Measurements from ENCODE around the gene A3GALT2. TPM values are rescaled to one million over a fixed set of nuclear protein-coding genes. Genes with fewer than 3 reads are reported as not detected.

A3GALT2 gene
- total RNA-seq, 4 donors from 2014 or later, result 0.58 TPM; not detected in 3

DNA sequence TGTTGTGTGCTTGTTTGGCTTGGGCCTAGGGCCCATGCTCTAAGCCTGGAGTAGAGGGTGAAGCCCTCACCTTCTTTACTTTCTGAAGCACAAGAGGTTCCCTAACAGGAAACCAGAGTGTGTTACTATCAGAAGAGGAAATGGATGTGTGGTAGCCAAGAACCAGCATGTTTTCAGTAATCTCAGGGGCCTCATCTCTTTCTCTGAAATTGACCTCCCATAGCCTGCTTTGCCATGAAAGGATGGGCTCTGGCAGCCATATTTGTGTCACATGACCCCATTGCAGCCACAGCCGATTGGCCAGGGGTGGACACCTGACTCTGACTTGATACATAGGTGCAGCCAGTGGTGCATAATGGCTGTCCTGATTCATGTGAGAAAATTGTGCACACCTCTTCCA lies 18.6 kb downstream of the A3GALT2 start:
- intact Hi-C loops (cut with DNase I; ENCODE audit: low total_unique reads), result no loop called here
- DNase-seq, result peak in 1 of 2 donors; percentile 9
- H3K27me3 ChIP-seq, result no peaks in the 10 kb centered on the region
- no peak for TF ChIP-seq POLR2A (IDR thresholded peaks at IDR 0.05)
- TF ChIP-seq, protein P1, sequence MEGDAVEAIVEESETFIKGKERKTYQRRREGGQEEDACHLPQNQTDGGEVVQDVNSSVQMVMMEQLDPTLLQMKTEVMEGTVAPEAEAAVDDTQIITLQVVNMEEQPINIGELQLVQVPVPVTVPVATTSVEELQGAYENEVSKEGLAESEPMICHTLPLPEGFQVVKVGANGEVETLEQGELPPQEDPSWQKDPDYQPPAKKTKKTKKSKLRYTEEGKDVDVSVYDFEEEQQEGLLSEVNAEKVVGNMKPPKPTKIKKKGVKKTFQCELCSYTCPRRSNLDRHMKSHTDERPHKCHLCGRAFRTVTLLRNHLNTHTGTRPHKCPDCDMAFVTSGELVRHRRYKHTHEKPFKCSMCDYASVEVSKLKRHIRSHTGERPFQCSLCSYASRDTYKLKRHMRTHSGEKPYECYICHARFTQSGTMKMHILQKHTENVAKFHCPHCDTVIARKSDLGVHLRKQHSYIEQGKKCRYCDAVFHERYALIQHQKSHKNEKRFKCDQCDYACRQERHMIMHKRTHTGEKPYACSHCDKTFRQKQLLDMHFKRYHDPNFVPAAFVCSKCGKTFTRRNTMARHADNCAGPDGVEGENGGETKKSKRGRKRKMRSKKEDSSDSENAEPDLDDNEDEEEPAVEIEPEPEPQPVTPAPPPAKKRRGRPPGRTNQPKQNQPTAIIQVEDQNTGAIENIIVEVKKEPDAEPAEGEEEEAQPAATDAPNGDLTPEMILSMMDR (IDR thresholded peaks at IDR 0.05), result no peak
- H3K36me3 ChIP-seq, result no peaks in the 10 kb centered on the region
- no peak overlapping the region for H3K27ac ChIP-seq
- H3K9me3 ChIP-seq, result no peaks in the 10 kb centered on the region
- H3K4me1 ChIP-seq, result peaks cover 0 to 11% of the 10 kb centered on the region in 2 donors
- H3K4me3 ChIP-seq, result no peak overlapping the region

DNA sequence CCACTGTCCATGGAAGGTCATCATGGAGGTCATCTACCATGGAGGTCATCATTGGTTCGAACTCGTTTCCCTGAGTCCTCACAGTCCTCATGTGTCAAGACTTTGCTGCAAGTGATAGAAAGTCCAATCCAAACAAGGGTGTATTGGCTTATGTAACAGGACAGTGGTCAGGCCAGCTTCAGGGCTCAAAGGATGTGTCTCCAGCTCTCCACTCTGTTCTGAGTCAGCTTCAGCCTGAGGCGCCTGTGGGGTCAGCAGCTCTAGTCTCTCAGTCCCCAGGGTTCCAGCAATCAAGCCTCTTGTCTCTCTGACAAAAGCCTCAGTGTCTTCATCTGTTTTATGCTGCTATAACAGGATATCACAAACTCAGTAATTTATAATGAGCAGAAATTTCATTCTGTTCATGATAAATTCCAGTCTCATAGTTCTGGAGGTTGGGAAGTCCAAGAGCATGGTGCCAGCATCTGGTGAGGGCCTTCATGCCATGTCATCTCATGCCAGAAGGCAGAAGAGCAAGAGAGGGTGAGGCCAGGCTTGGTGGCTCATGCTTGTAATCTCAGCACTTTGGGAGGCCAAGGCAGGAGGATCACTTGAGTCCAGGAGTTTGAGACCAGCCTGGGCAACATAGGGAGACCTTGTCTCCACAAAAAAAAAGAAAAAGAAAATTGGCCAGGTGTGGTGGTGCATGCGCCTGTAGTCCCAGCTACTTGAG lies 19.5 kb downstream of the A3GALT2 start:
- no peak overlapping the region for H3K4me3 ChIP-seq
- H3K27me3 ChIP-seq, result no peaks in the 10 kb centered on the region
- H3K27ac ChIP-seq, result peak overlapping the region; percentile 31 to 58
- intact Hi-C loops (cut with DNase I; ENCODE audit: low total_unique reads), result no loop called here
- no peaks in the 10 kb centered on the region for H3K9me3 ChIP-seq
- peaks cover 0 to 6% of the 10 kb centered on the region in 2 donors for H3K4me1 ChIP-seq
- peak in 1 of 2 donors; percentile 46 for DNase-seq
- TF ChIP-seq, protein P1 (IDR thresholded peaks at IDR 0.05), result no peak
- no peak for TF ChIP-seq POLR2A (IDR thresholded peaks at IDR 0.05)
- H3K36me3 ChIP-seq, result no peaks in the 10 kb centered on the region

DNA sequence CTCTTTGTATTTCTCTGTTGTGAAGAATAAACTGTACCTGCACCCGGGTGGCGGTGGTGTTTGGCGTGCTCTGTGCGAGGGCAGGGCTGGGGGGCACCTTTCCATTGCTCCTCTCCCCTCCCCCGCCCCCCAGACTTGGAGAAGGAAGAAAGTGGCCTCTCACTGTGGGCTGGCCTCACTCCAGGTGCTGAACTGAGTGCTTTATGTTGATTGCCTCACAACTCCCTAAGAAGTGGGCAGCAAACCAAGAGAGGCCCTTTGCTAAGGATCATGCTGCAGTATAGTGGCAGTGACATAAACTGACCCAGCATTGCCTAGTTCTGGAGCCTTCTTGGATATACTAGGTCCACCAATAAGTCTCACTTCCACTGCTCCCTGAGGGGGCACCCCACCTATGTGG lies 20.2 kb downstream of the A3GALT2 start:
- Histone ChIP-seq H3K27ac (peak overlapping the region; percentile 31 to 58), H3K27me3 (no peaks in the 10 kb centered on the region), H3K36me3 (no peaks in the 10 kb centered on the region), H3K9me3 (no peaks in the 10 kb centered on the region), H3K4me3 (no peak overlapping the region), H3K4me1 (peaks cover 0 to 6% of the 10 kb centered on the region in 2 donors)
- no peak for TF ChIP-seq POLR2A (IDR thresholded peaks at IDR 0.05)
- TF ChIP-seq, protein P1 (IDR thresholded peaks at IDR 0.05), result no peak
- DNase-seq, result peak; percentile 82 to 91
- intact Hi-C loops (cut with DNase I; ENCODE audit: low total_unique reads), result no loop called here

DNA sequence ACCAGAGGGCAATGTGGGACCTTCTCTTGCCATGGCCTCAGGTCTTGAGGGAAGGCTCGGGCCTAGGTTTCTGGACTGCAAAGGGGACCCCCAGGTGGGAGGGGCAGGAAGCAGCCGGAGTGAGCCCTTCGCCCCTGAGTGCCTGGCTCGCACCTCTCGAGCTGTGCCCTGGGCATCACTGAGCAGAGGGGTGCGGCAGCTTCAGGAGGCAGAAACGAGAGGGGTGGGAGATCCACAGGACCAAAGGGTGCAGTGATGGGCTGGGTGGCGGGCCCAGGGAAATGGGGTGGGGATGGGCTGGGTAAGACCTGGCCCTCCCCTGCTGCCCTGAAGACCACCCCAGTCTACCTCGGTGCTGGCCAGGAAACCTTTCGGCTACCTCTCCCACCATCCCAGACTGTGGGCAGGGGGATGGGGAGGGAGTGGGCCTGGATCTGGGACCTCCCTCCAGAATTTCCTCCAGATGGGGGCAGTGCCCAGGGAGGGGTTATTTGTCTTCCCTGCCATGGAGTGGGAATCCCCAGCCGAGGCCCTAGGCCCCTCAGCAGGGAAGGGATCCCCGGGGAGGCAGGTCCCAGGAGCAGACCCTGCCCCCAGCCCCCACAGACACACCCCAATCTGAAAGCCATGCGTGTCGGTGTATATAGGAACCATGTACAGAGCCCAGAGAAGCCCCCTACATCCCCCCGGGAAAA lies 21.3 kb downstream of the A3GALT2 start:
- Histone ChIP-seq H3K4me3 (no peak overlapping the region), H3K4me1 (peaks cover 0 to 6% of the 10 kb centered on the region in 2 donors), H3K27ac (peak overlapping the region; percentile 7 to 58), H3K9me3 (no peaks in the 10 kb centered on the region), H3K27me3 (no peaks in the 10 kb centered on the region), H3K36me3 (no peaks in the 10 kb centered on the region)
- intact Hi-C loops (cut with DNase I; ENCODE audit: low total_unique reads), result loop anchor here (5.0 kb wide), 2 partner anchors 68 to 173 kb away; partner anchors contain the start of gene ZSCAN20
- TF ChIP-seq, protein P1 (IDR thresholded peaks at IDR 0.05), result no peak
- no peak for TF ChIP-seq POLR2A (IDR thresholded peaks at IDR 0.05)
- no peak for DNase-seq

Data from uterus (tissue), 4 donors.